SU-DHL-6 (cell line): ENCODE measurements around the gene IDH3B.

Experiments used
- H2AFZ ChIP-seq: fragments of 200-600 bp; sonication (generic); 2 replicates; pipeline ENCODE4 v1.6.1; 2014; ENCODE audit warnings: low read depth, mild to moderate bottlenecking, moderate library complexity, mixed read lengths, antibody characterized with exemption, low read length; ENCODE audit not compliant: severe bottlenecking
- H3F3A ChIP-seq: fragments of 200-600 bp; shearing (Covaris generic); 2 replicates; pipeline ENCODE4 v1.6.0; 2016; ENCODE audit warnings: antibody characterized with exemption, mild to moderate bottlenecking; ENCODE audit not compliant: insufficient read depth
- H3K27ac ChIP-seq: fragments of 200-600 bp; sonication (generic); 2 replicates; pipeline ENCODE4 v1.5.1; 2016; ENCODE audit warnings: low read depth, mild to moderate bottlenecking, low read length, moderate library complexity, mixed read lengths
- H3K27me3 ChIP-seq: fragments of 200-600 bp; sonication (generic), shearing (Covaris generic); 2 replicates; pipeline ENCODE4 v1.6.0; 2014; ENCODE audit warnings: mild to moderate bottlenecking, low read length
- H3K36me3 ChIP-seq: fragments of 200-600 bp; sonication (generic); 2 replicates; pipeline ENCODE4 v1.6.1; 2014; ENCODE audit warnings: mild to moderate bottlenecking, low read length, mixed read lengths
- H3K4me2 ChIP-seq: fragments of 300-600, 200-600 bp; shearing (Covaris generic), sonication (generic); 2 replicates; pipeline ENCODE4 v1.6.0; 2014; ENCODE audit warnings: low read length, low read depth, mild to moderate bottlenecking; ENCODE audit not compliant: poor library complexity, severe bottlenecking
- H3K4me3 ChIP-seq: fragments of 200-600 bp; sonication (generic); 2 replicates; pipeline ENCODE4 v1.5.1; 2014; ENCODE audit warnings: antibody characterized with exemption, low read length, mild to moderate bottlenecking, mixed read lengths; ENCODE audit not compliant: insufficient read depth, poor library complexity, severe bottlenecking
- H3K79me2 ChIP-seq: fragments of 200-600 bp; sonication (generic); 2 replicates; pipeline ENCODE4 v1.6.1; 2014; ENCODE audit warnings: mild to moderate bottlenecking, low read length, moderate library complexity; ENCODE audit not compliant: insufficient read depth
- H3K9ac ChIP-seq: fragments of 200-600 bp; sonication (generic); 2 replicates; pipeline ENCODE4 v1.7.0; 2014; ENCODE audit warnings: mild to moderate bottlenecking, low read length
- H3K9me2 ChIP-seq: fragments of 200-600 bp; sonication (generic); replicated peaks from 2 replicates; pipeline ENCODE4 v1.6.1; 2014; ENCODE audit warnings: low read length; ENCODE audit not compliant: insufficient read depth
- H3K9me3 ChIP-seq: fragments of 200-600 bp; sonication (generic); 2 replicates; pipeline ENCODE4 v1.6.1; 2014; ENCODE audit warnings: low read length, mixed read lengths; ENCODE audit not compliant: insufficient read depth
- H4K20me1 ChIP-seq: fragments of 200-600 bp; sonication (generic); 2 replicates; pipeline ENCODE4 v1.6.1; 2014; ENCODE audit warnings: low read depth, mild to moderate bottlenecking, antibody characterized with exemption, low read length, moderate library complexity, mixed read lengths
- CTCF ChIP-seq: fragments of 200-600 bp; sonication (generic); IDR thresholded peaks from one replicate; pipeline ENCODE4 v1.5.1; 2017; ENCODE audit warnings: antibody characterized with exemption, mild to moderate bottlenecking, low read length, moderate library complexity; ENCODE audit not compliant: insufficient read depth, poor library complexity, severe bottlenecking
- EZH2phosphoT487 ChIP-seq: fragments of 200-600 bp; sonication (generic), shearing (Covaris generic); conservative IDR thresholded peaks from 2 replicates; pipeline ENCODE4 v1.6.1; 2018; ENCODE audit warnings: mild to moderate bottlenecking, antibody characterized with exemption, low read length, moderate library complexity, mixed read lengths

The IDH3B gene

GRCh38 chr20:2706688-2707352 lies 42.8 kb upstream of the IDH3B start:
- Histone ChIP-seq H3K36me3 (no peaks in the 10 kb centered on the region), H3K79me2 (no peaks in the 10 kb centered on the region), H3K27ac (no peak overlapping the region), H3K9ac (no peak overlapping the region), H2AFZ (no peak overlapping the region), H3F3A (no peaks in the 10 kb centered on the region), H3K9me3 (no peaks in the 10 kb centered on the region), H3K4me3 (no peak overlapping the region), H3K9me2 (no peaks in the 10 kb centered on the region), H4K20me1 (no peaks in the 10 kb centered on the region), H3K27me3 (no peaks in the 10 kb centered on the region), H3K4me2 (no peak overlapping the region)
- TF ChIP-seq EZH2phosphoT487: no peak
- TF ChIP-seq CTCF: no peak

- Histone ChIP-seq H3K9ac (no peak overlapping the region), H4K20me1 (no peaks in the 10 kb centered on the region), H3K27me3 (no peaks in the 10 kb centered on the region), H3F3A (no peaks in the 10 kb centered on the region), H2AFZ (no peak overlapping the region), H3K4me2 (no peak overlapping the region), H3K79me2 (no peaks in the 10 kb centered on the region), H3K36me3 (no peaks in the 10 kb centered on the region), H3K27ac (no peak overlapping the region), H3K9me2 (no peaks in the 10 kb centered on the region), H3K4me3 (no peak overlapping the region), H3K9me3 (no peaks in the 10 kb centered on the region)
- TF ChIP-seq EZH2phosphoT487: no peak
- TF ChIP-seq CTCF: no peak
Observed at GRCh38 chr20:2705931-2706645, 42.1 kb upstream of the IDH3B start.

GRCh38 chr20:2703716-2704475 lies 39.9 kb upstream of the IDH3B start:
- TF ChIP-seq CTCF (no peak), EZH2phosphoT487 (no peak)
- Histone ChIP-seq H3K4me3 (no peak overlapping the region), H3K27me3 (no peaks in the 10 kb centered on the region), H3K36me3 (no peaks in the 10 kb centered on the region), H3K9me3 (no peaks in the 10 kb centered on the region), H3K9me2 (no peaks in the 10 kb centered on the region), H2AFZ (no peak overlapping the region), H4K20me1 (no peaks in the 10 kb centered on the region), H3K79me2 (no peaks in the 10 kb centered on the region), H3K27ac (no peak overlapping the region), H3K4me2 (no peak overlapping the region), H3F3A (no peaks in the 10 kb centered on the region), H3K9ac (no peak overlapping the region)
